Fibroblast of skin of abdomen (primary cell): Measurements from ENCODE around the gene SBNO2. TPM values are rescaled to one million over a fixed set of nuclear protein-coding genes. Genes with fewer than 3 reads are reported as not detected.
"Not testable (repeated sequence)": the region's sequence is repeated elsewhere in the genome, so short reads cannot be mapped to it uniquely, and the experiment has no call there.

Experiments
- DNase-seq: peaks from one replicate; pipeline ENCODE4 v3.0.0-alpha.2; 2013
- polyA plus RNA-seq, 2 experiments: library from polyadenylated mRNA; unstranded; fragments of 120-200 nt; gene quantifications; one replicate each; pipeline ENCODE4 v1.2.1, GENCODE V29; 2013; ENCODE audit not compliant: insufficient read length in 2 of 2

Gene SBNO2
- 29.2 TPM for polyA plus RNA-seq (2013, experiment 1 of 2; ENCODE audit: insufficient read length)
- polyA plus RNA-seq (2013, experiment 2 of 2; ENCODE audit: insufficient read length): 33.2 TPM

DNA sequence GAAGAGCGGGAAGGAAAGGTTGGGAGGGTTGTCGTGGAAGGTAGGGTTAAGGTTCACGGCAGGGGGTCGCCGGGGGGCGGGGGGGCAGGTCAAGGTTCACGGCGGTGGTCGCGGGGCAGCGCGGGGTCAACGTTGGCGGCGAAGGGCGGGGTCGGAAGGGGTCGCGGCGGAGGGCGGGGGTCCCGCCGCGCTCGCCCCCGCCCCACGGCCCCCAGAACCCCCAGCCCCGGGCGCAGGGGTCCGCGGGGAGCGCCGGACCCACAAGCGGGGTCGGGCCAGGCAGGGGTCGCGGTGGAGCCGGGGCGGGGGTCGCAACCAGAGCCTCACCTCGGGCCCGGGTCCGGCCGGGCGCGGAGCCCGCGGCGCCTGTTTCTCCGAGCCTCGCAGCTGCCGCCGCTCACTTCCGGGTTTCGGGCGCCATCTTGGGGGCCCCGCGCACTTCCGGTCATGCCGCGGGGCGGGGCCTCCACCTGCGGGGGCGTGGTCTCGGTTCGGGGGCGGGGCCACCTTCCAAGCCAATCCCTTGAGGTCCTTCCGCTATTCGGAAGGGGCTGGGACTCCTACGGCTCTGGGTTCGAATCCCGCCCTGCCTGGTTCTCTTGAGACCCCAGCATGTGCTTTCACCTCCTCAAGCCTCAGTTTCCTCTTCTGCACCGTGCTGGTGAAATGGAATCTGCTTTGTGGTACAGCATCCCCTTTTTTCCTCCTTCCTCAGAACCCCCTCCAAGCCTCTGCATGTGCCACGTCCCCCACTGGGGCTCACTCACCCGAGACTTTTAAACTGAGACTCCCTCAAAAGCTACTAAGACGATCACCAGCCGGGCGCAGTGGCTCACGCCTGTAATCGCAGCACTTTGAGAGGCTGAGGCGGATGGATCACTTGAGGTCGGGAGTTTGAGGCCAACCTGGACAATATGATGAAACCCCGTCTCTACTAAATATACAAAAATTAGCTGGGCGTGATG, at the start of gene SBNO2:
TSS of gene SBNO2 (minus strand) at position 424 of the 965 bp plus-strand sequence. CDS start 19,992 bp downstream, outside the sequence.
- DNase-seq: peak; percentile 86

DNA sequence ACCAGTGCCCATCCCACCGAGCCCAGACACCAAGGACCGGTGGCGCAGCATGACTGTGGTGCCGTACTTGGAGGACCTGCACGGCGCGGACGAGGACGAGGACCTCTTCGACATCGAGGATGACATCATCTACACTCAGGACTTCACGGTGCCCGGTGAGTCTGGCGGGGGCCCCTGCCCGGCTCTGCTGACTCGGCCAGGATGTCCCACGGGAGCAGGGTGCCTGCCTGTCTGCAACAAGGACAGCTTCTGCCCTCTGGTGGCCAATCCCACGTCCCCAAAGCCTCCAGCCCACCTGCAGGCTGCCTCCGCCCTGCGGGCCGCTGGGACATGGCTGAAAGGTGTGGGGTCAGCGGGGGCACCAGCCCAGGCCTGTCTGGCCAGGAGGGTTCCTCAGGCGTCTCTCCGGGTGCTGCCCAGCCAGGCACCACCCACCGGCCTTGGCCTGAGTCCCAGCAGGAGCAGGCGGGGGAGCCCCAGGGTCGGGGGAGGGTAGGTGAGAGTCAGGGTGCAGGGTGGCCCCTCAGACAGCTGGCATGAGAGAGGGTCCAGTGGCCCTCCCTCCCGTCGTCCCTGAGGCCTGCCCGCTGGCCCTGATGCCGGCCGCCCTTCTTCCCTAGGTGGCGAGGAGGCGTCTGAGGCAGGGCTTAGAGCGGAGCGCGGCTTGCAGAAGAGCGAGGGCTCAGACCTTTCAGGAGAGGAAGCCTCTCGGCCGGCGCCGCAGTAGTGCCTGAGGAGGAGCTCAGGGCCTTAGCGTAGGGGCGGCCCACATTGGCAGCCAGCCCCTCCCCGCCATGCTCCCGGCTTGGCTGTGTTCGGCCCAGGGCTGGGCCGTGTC, 49.2 kb upstream of the SBNO2 start:
- DNase-seq: peak; percentile 27

DNA sequence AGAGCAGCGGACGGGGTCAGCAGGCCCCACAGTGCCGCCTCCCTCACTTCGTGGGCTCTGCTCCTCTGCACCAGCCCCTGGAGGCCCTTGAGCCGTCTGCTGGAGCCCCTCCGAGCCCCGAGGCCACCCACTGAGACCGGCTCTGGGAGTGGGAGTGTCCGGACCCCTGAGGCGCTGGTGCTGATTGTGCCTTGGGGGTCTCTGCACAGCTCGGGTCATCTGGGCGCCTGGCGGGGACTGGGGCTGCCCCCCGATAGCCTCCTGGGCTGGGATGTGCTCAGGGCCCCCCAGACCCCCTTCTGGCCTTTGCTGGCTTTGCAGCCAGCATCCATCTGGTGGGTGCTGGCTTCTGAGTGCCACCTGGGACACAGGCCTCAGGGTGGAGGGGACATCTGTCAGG, 48.3 kb upstream of the SBNO2 start:
- no peak for DNase-seq

- DNase-seq: no peak
These were observed 47.8 kb upstream of the SBNO2 start for GRCh38 chr19:1221904-1222255.

- DNase-seq: peak; percentile 25
These were observed 47.2 kb upstream of the SBNO2 start for GRCh38 chr19:1220976-1221903.

- no peak for DNase-seq
These were observed 46.4 kb upstream of the SBNO2 start for GRCh38 chr19:1220477-1220930.

DNA sequence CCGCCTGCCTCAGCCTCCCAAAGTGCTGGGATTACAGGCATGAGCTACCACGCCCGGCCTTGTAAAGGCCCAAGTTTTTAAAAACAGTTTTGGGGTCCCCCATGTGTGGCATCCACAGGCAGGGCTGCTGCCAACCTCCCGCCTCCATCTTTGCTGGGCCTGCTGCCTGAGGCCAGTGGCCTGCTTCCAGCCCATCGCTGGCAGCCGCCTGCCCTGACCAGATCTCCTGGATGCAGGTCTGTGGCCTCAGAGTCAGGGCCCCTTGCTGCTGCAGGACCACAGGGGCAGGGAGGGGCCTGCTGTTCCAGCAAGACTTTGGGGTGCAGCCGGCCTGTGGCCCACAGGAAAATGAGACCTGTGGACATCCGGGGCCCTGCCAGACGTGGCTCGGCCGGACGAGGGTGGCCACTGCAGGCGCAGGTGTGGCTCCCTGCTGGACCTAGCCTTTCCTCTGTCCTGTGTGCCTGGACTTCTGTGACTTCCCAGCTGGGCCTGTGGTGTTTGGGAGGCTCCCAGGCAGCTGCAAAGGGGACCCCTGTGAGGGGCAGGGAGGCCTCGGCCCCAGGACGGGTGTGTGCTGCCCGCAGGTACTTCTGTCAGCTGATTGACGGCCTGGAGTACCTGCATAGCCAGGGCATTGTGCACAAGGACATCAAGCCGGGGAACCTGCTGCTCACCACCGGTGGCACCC, 45.9 kb upstream of the SBNO2 start:
- no peak for DNase-seq

GRCh38 chr19:1218751-1219567, 44.9 kb upstream of the SBNO2 start:
- no peak for DNase-seq

DNA sequence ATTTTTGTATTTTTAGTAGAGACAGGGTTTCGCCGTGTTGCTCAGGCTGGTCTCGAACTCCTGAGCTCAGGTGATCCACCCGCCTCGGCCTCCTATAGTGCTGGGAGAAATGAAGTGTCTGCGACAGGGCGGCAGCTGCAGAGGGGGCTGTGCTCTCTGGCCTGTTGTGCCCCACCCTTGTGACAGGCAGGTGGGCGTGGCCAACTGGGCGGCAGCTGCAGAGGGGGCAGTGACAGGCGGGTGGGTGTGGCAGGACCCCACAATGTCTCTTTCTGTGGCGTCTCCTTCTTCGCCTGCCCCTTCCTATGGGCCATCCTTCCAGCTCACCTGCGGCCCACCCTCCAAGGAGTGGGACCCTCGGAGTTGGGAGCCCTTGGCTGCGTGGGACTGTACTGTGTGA, 43.3 kb upstream of the SBNO2 start:
- no peak for DNase-seq

DNA sequence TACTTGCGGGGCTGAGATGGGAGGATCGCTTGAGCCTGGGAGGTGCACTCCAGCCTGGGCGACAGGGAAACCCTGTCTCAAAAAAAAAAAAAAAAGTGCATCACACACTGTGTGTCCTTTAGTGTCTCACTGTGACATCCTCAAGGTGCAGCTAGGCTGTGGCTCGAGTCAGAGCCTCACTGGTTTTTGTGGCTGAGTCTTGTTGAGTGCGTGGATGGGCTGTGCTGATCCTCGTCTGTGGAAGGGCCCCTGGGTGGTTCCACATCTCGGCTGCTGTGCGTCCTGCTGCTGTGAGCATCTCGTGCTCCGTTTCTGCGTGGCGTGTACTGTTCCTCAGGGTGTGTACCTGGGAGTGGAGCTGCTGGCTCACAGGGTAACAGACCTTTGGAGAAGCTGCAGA, 42.7 kb upstream of the SBNO2 start:
- no peak for DNase-seq

GRCh38 chr19:1214862-1215731, 41.0 kb upstream of the SBNO2 start:
- no peak for DNase-seq

DNA sequence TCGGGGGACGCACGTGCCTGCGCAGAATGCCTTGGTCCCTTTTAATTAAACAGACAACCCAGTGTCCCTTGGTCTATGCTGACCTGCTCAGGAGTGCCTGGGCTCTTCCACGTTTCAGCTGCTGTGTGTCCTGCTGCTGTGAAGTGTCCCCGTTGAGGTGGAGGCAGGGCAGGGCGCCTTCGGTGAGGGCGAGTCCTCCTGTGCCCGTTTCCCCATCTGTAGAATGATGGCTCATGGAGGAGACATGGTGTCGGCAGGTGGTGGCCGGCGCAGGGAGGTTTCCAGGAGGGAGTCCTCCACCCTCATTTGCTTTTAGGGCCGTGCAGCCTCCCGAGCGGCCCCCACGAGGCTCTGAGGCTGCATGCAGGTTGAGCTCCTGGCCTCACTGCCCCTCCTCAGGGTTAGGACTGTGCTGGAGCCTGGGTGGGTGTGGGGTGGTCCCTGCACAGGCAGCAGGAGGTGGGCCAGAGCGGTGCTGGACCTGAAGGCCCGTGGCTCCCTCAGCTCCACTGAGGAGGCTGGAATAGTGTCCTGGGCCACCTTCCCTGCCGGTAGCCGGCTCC, 40.3 kb upstream of the SBNO2 start:
- DNase-seq: no peak

DNA sequence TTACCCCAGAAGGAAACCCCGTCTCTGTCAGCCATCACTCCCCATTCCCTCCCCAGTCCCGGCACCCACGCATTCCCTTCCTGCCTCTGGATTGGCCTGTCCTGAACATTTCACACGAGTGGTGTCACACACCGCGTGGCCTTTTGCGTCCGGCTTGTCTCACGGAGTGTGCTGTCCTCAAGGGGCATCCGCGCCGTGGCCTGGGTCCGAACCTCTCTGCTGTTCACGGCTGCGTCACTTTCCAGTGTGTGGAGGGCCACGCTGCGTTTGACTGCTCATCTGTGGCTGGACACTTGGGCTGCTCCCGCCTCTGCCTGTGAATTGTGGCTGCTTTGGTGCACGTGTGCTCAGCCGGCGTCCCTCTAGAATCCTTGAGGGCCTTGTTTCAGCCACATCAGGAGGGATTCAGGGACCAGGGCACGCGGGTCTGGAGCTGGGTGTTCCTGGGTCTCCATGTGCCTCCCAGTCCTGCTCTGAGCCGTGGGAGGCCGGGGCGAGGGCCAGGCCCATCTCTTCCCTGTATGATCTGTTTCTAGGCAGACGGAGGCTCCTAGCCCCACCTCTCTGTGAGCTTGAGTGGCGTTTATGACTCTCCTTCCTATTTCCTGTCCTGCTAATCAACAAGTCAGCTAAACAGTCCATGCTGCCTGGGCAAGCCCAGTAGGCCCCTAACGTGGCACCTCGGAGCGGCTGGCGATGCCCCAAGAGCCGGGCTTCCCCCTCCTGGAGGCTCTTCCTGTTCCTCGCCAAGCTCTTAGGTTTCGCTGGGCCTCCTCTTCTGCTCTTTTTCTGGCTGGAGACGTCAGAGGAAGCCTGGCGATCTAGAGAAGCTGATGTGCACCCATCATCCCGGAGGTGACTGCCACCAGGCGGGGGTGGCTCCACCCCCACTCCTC, 39.6 kb upstream of the SBNO2 start:
- peak; percentile 63 for DNase-seq

GRCh38 chr19:1211494-1212234, 37.6 kb upstream of the SBNO2 start:
- no peak for DNase-seq

- no peak for DNase-seq
These were observed 36.1 kb upstream of the SBNO2 start for GRCh38 chr19:1210227-1210538.

DNA sequence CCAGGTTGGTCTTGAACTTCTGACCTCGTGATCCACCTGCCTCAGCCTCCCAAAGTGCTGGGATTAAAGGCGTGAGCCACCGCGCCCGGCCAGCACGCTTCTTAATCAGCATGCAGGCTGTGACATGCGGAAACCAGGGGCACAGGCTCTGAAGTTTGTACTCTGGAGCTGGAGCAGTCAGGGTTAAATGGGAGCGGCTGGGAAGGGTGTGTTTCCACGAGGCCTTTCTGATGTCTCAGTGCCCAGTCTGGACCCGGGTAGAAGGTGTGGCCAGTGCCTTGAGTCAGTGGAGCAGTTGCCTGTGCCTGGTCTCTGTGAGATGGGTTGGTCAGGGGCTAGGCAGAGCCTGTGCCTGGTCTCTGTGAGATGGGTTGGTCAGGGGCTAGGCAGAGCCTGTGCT, 34.8 kb upstream of the SBNO2 start:
- not testable (repeated sequence) for DNase-seq

GRCh38 chr19:1206864-1207450, 32.9 kb upstream of the SBNO2 start:
- no peak for DNase-seq
